Pancreas (tissue), 10 donors: Measurements from ENCODE around the gene EFNA2. TPM values are rescaled to one million over a fixed set of nuclear protein-coding genes. Genes with fewer than 3 reads are reported as not detected.

Source experiments
- ATAC-seq, 4 donors: fragments of 200-7000 bp; cut with Tn5 transposase; one replicate each; pipeline versions ENCODE4 v1.8.0 to v1.9.1; 2020; ENCODE audit warnings: mild to moderate bottlenecking in 4 of 4, moderate library complexity in 4 of 4
- DNase-seq, 6 donors: peaks; one replicate each; pipeline ENCODE4 v3.0.0-alpha.2; 2020
- FAIRE-seq: peaks from 2 replicates; lab custom pipeline; 2012; peaks lifted over from hg19 to GRCh38; lab: Jason Lieb, UNC
- H3K27ac ChIP-seq, 4 donors: fragments of 200-600 bp; sonication (generic); 1 replicate in 3 of 4; 2 replicates in 1 of 4; pipeline versions ENCODE4 v1.5.0 to v1.8.0; 2020
- H3K27me3 ChIP-seq, 4 donors: fragments of 200-600 bp; one replicate each; pipeline ENCODE4 v1.8.0; 2021
- H3K36me3 ChIP-seq, 3 donors: fragments of 200-600 bp; sonication (generic) in 1 of 3; one replicate each; pipeline versions ENCODE4 v1.5.0 to v1.8.0; 2020 to 2021
- H3K4me1 ChIP-seq, 3 donors: fragments of 200-600 bp; one replicate each; pipeline ENCODE4 v1.8.0; 2021
- H3K4me3 ChIP-seq, 4 donors: fragments of 200-600 bp; sonication (generic) in 2 of 4; one replicate each; pipeline versions ENCODE4 v1.5.0 to v1.8.0; 2020 to 2021
- H3K9me3 ChIP-seq, 4 donors: fragments of 200-600 bp; one replicate each; pipeline ENCODE4 v1.8.0; 2021
- WGBS, 2 donors: extraction: QIAGEN DNeasy Blood & Tissue Kit; methylation state at CpG; one replicate each; pipeline ENCODE4 v1.1.7; 2013; 5-methylcytosine and 5-hydroxymethylcytosine counted together
- intact Hi-C, 3 donors: fragments of 100-400 bp; cut with DNase I; formaldehyde crosslinking; loops; one replicate each; pipeline versions ENCODE4 v1.11.1 to v1.14.2; 2022
- polyA plus RNA-seq, 2 donors: library from polyadenylated mRNA; stranded (reverse); fragments of 200-250 nt; gene quantifications; one replicate each; pipeline ENCODE4 v1.2.3, GENCODE V29; 2013
- total RNA-seq, 6 donors: library from RNA; stranded (reverse); fragmentation: NEBNext Ultra II Directional in 4 of 6; extraction: Animal tissue kit (Norgen Biotek cat#: 25700) in 4 of 6; gene quantifications; one replicate each; pipeline versions ENCODE4 v1.2.1 to v1.2.4, GENCODE V29; 2021 to 2023
- TF ChIP-seq, protein P1 (sequence below), 4 donors: fragments of 200-600 bp; sonication (generic) in 3 of 4; IDR thresholded peaks; one replicate each; pipeline versions ENCODE4 v1.5.0 to v1.8.0; 2021; ENCODE audit warnings: antibody characterized with exemption in 4 of 4
- donor health status: healthy with polysubstance abuse.
- donor health status: DM: no; HTN: no; CAD: no; lungs with moderate emphysema.
- donor health status: DM: no; HTN: no; CAD: no.
- donor health status: control.
- donor health status: control.
- donor health status: Bipolar disorder and iron deficiency.
- donor health status: DM: yes; HTN: yes; CAD: no.
- donor health status: DM: no; HTN: no; CAD: no.
- donor health status: DM: no; HTN: no; CAD: no.
- donor health status: DM: yes; HTN: yes; CAD: no.

Gene EFNA2
- total and polyA plus RNA-seq, 8 donors = 0.22 to 0.94 TPM; not detected in 6

DNA sequence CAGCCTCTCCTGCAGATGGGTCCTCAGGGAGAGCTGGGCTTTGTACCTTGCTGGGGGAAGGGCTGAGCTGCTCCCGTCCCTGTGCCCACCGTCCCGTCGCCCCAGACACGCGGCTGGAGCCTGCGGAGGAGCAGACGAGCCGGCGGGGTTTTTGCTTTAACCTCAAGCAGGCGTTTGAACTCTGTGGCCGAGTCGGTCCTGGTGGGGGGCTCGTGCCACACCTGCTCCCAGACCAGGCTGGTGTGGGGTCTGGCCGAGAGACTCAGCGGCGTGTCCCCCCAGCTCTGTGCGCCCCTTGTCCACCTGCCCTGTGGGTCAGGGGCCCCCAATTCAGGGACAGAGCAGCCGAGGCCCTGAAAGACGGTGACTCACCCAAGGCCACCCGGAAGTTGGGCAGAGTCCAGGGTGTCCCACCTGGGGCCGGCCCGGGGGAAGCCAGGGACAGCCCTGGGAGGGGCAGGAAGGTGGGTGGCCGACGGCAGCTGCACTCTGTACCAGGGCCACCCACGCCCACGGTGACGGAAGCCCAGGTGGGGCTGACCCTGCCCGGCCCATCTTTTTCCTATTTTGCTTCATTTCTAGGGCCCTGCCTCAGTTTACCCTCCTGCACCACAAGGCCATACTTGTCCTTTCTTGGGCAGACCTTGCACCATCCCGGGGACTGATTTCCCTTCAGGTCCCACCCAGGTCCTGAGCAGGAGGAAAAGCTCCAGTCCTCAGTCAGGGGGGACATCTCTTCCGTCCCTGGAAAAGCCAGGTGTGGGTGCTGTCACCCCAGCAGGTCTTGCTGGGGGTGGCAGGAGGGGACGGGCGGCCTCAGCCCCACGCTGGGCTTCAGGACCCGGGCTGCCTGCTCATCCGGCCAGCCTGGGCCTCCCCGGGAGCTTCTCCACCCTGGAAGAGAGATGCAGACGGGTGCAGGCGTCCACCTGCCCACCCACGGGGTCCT, 5.3 kb downstream of the EFNA2 start:
- Histone ChIP-seq H3K9me3 (no peaks in the 10 kb centered on the region), H3K36me3 (no peaks in the 10 kb centered on the region), H3K27ac (no peak overlapping the region), H3K4me1 (no peaks in the 10 kb centered on the region), H3K27me3 (peaks cover 0 to 25% (median 9%) of the 10 kb centered on the region in 4 donors), H3K4me3 (no peak overlapping the region)
- ATAC-seq (no peak), FAIRE-seq (no peak), DNase-seq (peak in 2 of 6 donors; percentile 21 to 69)
- WGBS, 2 donors = 54 to 67% methylated on average over 40 of the region's 40 CpGs
- intact Hi-C loops = no loop called here
- TF ChIP-seq, protein P1, sequence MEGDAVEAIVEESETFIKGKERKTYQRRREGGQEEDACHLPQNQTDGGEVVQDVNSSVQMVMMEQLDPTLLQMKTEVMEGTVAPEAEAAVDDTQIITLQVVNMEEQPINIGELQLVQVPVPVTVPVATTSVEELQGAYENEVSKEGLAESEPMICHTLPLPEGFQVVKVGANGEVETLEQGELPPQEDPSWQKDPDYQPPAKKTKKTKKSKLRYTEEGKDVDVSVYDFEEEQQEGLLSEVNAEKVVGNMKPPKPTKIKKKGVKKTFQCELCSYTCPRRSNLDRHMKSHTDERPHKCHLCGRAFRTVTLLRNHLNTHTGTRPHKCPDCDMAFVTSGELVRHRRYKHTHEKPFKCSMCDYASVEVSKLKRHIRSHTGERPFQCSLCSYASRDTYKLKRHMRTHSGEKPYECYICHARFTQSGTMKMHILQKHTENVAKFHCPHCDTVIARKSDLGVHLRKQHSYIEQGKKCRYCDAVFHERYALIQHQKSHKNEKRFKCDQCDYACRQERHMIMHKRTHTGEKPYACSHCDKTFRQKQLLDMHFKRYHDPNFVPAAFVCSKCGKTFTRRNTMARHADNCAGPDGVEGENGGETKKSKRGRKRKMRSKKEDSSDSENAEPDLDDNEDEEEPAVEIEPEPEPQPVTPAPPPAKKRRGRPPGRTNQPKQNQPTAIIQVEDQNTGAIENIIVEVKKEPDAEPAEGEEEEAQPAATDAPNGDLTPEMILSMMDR (IDR thresholded peaks at IDR 0.05) = no peak

DNA sequence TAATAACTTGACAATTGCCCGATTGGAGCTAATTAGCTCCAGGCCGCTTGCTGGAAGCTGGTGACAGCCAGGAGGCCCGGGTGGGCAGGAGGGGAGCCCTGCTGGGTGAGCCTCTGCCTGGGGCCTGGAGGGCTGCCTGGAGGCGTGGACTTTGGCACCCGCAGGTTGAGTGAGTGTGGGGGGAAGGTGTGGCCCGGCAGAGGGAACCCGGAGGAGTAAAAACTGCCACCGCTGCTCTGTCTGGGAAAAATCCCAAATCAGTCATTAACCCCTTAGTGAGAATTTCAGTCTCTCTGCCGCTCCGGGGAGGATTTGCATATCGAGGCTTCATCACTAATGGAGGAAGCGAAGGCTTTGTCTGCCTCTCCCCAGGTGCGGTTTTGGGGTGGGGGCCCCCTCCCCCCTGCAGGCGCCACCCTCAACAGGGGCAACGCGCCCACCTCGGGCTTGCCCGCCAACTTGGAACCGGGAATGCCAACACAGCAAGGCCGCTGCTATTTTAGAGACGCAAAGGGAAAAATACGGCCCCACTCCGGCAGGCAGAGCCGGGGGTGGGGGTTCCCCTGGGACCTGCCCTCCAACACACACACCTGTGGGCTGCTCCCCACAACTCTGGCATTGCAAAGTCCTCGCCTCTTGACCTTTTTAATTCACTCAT, 6.2 kb downstream of the EFNA2 start:
- H3K27ac ChIP-seq = no peak overlapping the region
- FAIRE-seq (no peak), ATAC-seq (no peak), DNase-seq (peak in 2 of 6 donors; percentile 18 to 45)
- H3K4me3 ChIP-seq = no peak overlapping the region
- TF ChIP-seq, protein P1 (IDR thresholded peaks at IDR 0.05) = no peak
- no peaks in the 10 kb centered on the region for H3K4me1 ChIP-seq
- intact Hi-C loops = no loop called here
- H3K9me3 ChIP-seq = no peaks in the 10 kb centered on the region
- peaks cover 0 to 19% (median 8%) of the 10 kb centered on the region in 4 donors for H3K27me3 ChIP-seq
- H3K36me3 ChIP-seq = no peaks in the 10 kb centered on the region
- 50 to 62% methylated on average over 25 of the region's 25 CpGs for WGBS, 2 donors

DNA sequence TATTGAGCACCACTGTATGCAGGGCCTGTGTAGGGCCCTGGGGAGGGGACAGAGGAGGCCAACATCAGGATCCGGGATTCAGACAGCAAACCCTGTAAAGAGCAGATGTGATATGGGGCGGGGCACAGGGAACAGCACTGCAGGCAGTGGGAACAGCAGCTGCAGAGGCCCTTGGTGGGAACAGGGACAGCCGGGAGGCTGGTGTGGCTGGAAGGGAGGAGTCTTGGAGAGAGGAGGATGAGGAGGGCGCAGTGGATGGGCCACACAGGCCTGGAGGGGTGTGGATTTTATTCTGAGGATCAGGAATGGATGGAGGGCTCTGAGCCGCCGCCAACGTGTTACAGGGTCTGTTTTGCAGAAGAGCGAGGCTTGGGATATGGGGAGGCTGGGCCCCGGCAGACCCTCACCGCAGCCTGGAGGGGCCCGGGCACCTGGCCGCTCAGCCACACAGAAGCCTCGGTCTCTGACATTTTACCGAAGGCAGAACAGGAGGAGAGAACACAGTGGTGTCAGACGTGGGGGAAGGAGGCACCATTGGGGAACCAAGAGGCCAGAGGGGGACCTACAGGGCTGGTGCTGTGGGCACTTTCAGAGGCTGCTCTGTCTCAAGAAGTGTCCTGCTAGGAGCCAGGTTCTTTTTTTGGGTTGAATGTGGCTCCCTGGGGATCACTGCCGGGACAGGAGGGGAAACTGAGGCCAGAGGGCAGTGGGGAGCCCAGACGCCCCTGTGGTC, 6.9 kb downstream of the EFNA2 start:
- Histone ChIP-seq H3K4me1 (no peaks in the 10 kb centered on the region), H3K4me3 (no peak overlapping the region), H3K36me3 (no peaks in the 10 kb centered on the region), H3K27me3 (peaks cover 0 to 12% (median 6%) of the 10 kb centered on the region in 4 donors), H3K27ac (no peak overlapping the region), H3K9me3 (no peaks in the 10 kb centered on the region)
- intact Hi-C loops = no loop called here
- no peak for ATAC-seq
- WGBS, 2 donors = 74 to 87% methylated on average over 17 of the region's 17 CpGs
- TF ChIP-seq, protein P1 (IDR thresholded peaks at IDR 0.05) = no peak
- DNase-seq = no peak
- FAIRE-seq = no peak

DNA sequence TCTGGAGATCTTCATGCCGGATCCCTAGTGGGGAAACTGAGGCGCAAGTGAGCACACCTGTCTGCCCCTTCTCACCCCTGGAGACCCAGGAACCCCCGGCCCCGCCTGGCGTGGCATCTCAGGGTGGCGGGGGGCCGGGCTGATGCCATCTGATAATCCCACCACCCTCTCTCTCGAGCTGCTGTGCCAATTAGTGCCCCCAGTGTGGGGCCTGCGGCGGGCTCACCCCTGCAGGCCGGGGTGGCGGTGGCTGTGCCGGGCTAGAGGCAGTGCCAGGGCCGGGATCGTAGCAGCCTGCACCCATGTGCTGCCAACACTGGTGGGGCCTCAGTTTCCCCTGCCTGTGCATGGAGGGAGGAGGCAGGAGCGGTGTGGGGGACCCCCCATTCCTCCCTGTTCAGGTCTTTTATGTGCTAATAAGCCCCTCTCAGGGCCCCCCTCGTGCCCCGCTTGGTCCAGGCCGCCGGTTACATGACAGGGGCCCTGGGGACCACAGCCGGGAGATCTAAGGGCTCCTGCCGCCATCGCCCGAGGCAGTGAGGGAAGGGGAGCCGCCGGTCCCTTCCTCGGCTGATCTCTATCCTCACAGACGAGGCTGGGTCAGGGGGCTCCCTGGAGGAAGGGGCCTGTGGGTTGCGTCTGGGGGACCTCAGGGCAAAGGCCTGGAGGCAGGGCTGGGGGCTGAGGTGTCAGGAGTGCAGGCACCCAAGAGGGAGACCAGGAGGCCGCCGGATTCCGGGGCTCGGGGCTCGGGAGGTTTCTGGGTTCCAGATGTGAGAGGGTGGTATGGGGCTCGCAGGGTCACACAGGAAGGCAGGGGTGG, 8.3 kb downstream of the EFNA2 start:
- Histone ChIP-seq H3K27ac (no peak overlapping the region), H3K27me3 (peaks cover 0 to 11% (median 5%) of the 10 kb centered on the region in 4 donors), H3K9me3 (no peaks in the 10 kb centered on the region), H3K4me3 (no peak overlapping the region), H3K4me1 (no peaks in the 10 kb centered on the region), H3K36me3 (no peaks in the 10 kb centered on the region)
- DNase-seq (peak in 2 of 6 donors; percentile 32 to 72), FAIRE-seq (no peak), ATAC-seq (no peak)
- intact Hi-C loops = no loop called here
- 67 to 82% methylated on average over 35 of the region's 35 CpGs for WGBS, 2 donors
- TF ChIP-seq, protein P1 (IDR thresholded peaks at IDR 0.05) = no peak
